ENCODE measurements around the gene TRIO. TPM values are rescaled to one million over a fixed set of nuclear protein-coding genes. Genes with fewer than 3 reads are reported as not detected.

The TRIO gene
- polyA plus RNA-seq, 1 donor: 130 TPM

- DNase-seq: no peak
Observed at GRCh38 chr5:14208071-14209021, 65.2 kb downstream of the TRIO start.

GRCh38 chr5:14209222-14209822 lies 66.2 kb downstream of the TRIO start:
- no peak for DNase-seq

- DNase-seq: no peak
Observed at GRCh38 chr5:14209836-14210235, 66.7 kb downstream of the TRIO start.

- no peak for DNase-seq
Observed at GRCh38 chr5:14210729-14211128, 67.6 kb downstream of the TRIO start.

GRCh38 chr5:14211818-14212803 lies 69.0 kb downstream of the TRIO start:
- no peak for DNase-seq

- DNase-seq: no peak
Observed at GRCh38 chr5:14212838-14213237, 69.7 kb downstream of the TRIO start.

GRCh38 chr5:14213253-14213652 lies 70.1 kb downstream of the TRIO start:
- DNase-seq: no peak

- DNase-seq: no peak
Observed at GRCh38 chr5:14213813-14214585, 70.9 kb downstream of the TRIO start.

- DNase-seq: no peak
Observed at GRCh38 chr5:14215901-14216300, 72.8 kb downstream of the TRIO start.

- DNase-seq: no peak
Observed at GRCh38 chr5:14216372-14216771, 73.2 kb downstream of the TRIO start.

- DNase-seq: no peak
Observed at GRCh38 chr5:14216902-14217301, 73.8 kb downstream of the TRIO start.

GRCh38 chr5:14217587-14217986 lies 74.4 kb downstream of the TRIO start:
- DNase-seq: no peak

GRCh38 chr5:14218011-14218410 lies 74.9 kb downstream of the TRIO start:
- no peak for DNase-seq

GRCh38 chr5:14218480-14218879 lies 75.3 kb downstream of the TRIO start:
- DNase-seq: no peak

- no peak for DNase-seq
Observed at GRCh38 chr5:14218897-14219573, 75.9 kb downstream of the TRIO start.

GRCh38 chr5:14219800-14220512 lies 76.8 kb downstream of the TRIO start:
- DNase-seq: no peak

GRCh38 chr5:14220642-14221041 lies 77.5 kb downstream of the TRIO start:
- no peak for DNase-seq

GRCh38 chr5:14221732-14222131 lies 78.6 kb downstream of the TRIO start:
- no peak for DNase-seq

GRCh38 chr5:14222206-14222605 lies 79.1 kb downstream of the TRIO start:
- DNase-seq: no peak

GRCh38 chr5:14223372-14223771 lies 80.2 kb downstream of the TRIO start:
- DNase-seq: no peak

Data from left kidney (tissue), 2 donors.